Measurements from ENCODE around the gene PCDHGB5. TPM values are rescaled to one million over a fixed set of nuclear protein-coding genes. Genes with fewer than 3 reads are reported as not detected.
"Not testable (repeated sequence)": the region's sequence is repeated elsewhere in the genome, so short reads cannot be mapped to it uniquely, and the experiment has no call there.

PCDHGB5 gene
- total RNA-seq, 1 donor from 2014 or later, result 3.7 TPM

GRCh38 chr5:141417494-141418172 is 19.9 kb downstream of the PCDHGB5 start, which contains the start of gene PCDHGB7:
TSS of gene PCDHGB7 (plus strand) at chr5:141417677. CDS start at chr5:141417860, 183 bp downstream.
- not testable (repeated sequence) for H3K27ac ChIP-seq
- peak within 1 kb of the TSS; percentile 77 for H3K4me2 ChIP-seq

GRCh38 chr5:141419074-141419880 is 21.5 kb downstream of the PCDHGB5 start:
- Mint-ChIP-seq H3K4me3 (no peak overlapping the region), H3K27me3 (ENCODE audit: insufficient read depth, low read depth) (peaks cover 19% of the 10 kb centered on the region), H3K36me3 (peaks cover 74% of the 10 kb centered on the region), H3K4me1 (peaks cover 4% of the 10 kb centered on the region), H3K9me3 (peaks cover 85% of the 10 kb centered on the region), H3K27ac (no peak overlapping the region)
- no peaks in the 10 kb centered on the region for H3K27me3 ChIP-seq
- H3K36me3 ChIP-seq, result peaks cover 35% of the 10 kb centered on the region
- H3K4me2 ChIP-seq, result no peak overlapping the region
- peaks cover 44% of the 10 kb centered on the region for H3F3A ChIP-seq (ENCODE audit: low read depth)
- H3K27ac ChIP-seq, result no peak overlapping the region
- DNase-seq (ENCODE audit: low spot score), result no peak
- no peak overlapping the region for H3K9ac ChIP-seq
- H4K20me1 ChIP-seq (ENCODE audit: low read depth), result no peaks in the 10 kb centered on the region
- no peak overlapping the region for H3K4me3 ChIP-seq
- peaks cover 11% of the 10 kb centered on the region for H3K79me2 ChIP-seq (ENCODE audit: low read depth)
- H3K4me1 ChIP-seq, result no peaks in the 10 kb centered on the region
- TF ChIP-seq CTCF (IDR thresholded peaks at IDR 0.05) (no peak), EZH2 (IDR thresholded peaks at IDR 0.05) (no peak)
- no peak overlapping the region for H2AFZ ChIP-seq (replicated peaks)
- H3K9me3 ChIP-seq (ENCODE audit: low read depth), result peaks cover 64% of the 10 kb centered on the region

More at GRCh38 chr5:141417494-141418172, 19.9 kb downstream of the PCDHGB5 start, which contains the start of gene PCDHGB7:
- DNase-seq (ENCODE audit: low spot score), result peak; percentile 92
- H3K36me3 ChIP-seq, result peaks cover 30% of the 10 kb centered on the region
- peak within 1 kb of the TSS; percentile 80 for H3K4me3 Mint-ChIP-seq
- H3K4me1 Mint-ChIP-seq; H3K27me3 ChIP-seq; H3K79me2 ChIP-seq (ENCODE audit: low read depth); H3K27ac Mint-ChIP-seq; H4K20me1 ChIP-seq (ENCODE audit: low read depth); H3K9ac ChIP-seq; H3K4me1 ChIP-seq: not testable (repeated sequence)
- H2AFZ ChIP-seq (replicated peaks), result peak within 1 kb of the TSS; percentile 80
- peak; percentile 76 for TF ChIP-seq CTCF (IDR thresholded peaks at IDR 0.05)
- peaks cover 90% of the 10 kb centered on the region for H3K9me3 Mint-ChIP-seq
- peak within 1 kb of the TSS; percentile 50 for H3K4me3 ChIP-seq
- peaks cover 18% of the 10 kb centered on the region for H3K27me3 Mint-ChIP-seq (ENCODE audit: insufficient read depth, low read depth)
- peaks cover 79% of the 10 kb centered on the region for H3K36me3 Mint-ChIP-seq
- peaks cover 57% of the 10 kb centered on the region for H3K9me3 ChIP-seq (ENCODE audit: low read depth)
- peaks cover 43% of the 10 kb centered on the region for H3F3A ChIP-seq (ENCODE audit: low read depth)

GRCh38 chr5:141420855-141421488 is 23.2 kb downstream of the PCDHGB5 start, which contains the start of gene PCDHGA11:
TSS of gene PCDHGA11 (plus strand) at chr5:141421051. CDS start at chr5:141421228, 177 bp downstream.
- H4K20me1 ChIP-seq (ENCODE audit: low read depth), result no peaks in the 10 kb centered on the region
- no peak within 1 kb of the TSS for H3K27ac ChIP-seq
- H3K27me3 ChIP-seq, result no peaks in the 10 kb centered on the region
- H3K9me3 Mint-ChIP-seq, result peaks cover 87% of the 10 kb centered on the region
- peaks cover 16% of the 10 kb centered on the region for H3K79me2 ChIP-seq (ENCODE audit: low read depth)
- no peak within 1 kb of the TSS for H3K9ac ChIP-seq
- no peaks in the 10 kb centered on the region for H3K4me1 ChIP-seq
- H3K4me1 Mint-ChIP-seq, result peaks cover 4% of the 10 kb centered on the region
- DNase-seq (ENCODE audit: low spot score), result peak; percentile 57
- H3K36me3 Mint-ChIP-seq, result peaks cover 78% of the 10 kb centered on the region
- H3K9me3 ChIP-seq (ENCODE audit: low read depth), result peaks cover 77% of the 10 kb centered on the region
- peaks cover 17% of the 10 kb centered on the region for H3K27me3 Mint-ChIP-seq (ENCODE audit: insufficient read depth, low read depth)
- peak within 1 kb of the TSS; percentile 36 for H3K4me2 ChIP-seq
- no peak for TF ChIP-seq EZH2phosphoT487 (IDR thresholded peaks at IDR 0.05)
- peak; percentile 45 for TF ChIP-seq CTCF (IDR thresholded peaks at IDR 0.05)
- H3F3A ChIP-seq (ENCODE audit: low read depth), result peaks cover 44% of the 10 kb centered on the region
- peaks cover 52% of the 10 kb centered on the region for H3K36me3 ChIP-seq
- no peak within 1 kb of the TSS for H3K4me3 Mint-ChIP-seq
- peak within 1 kb of the TSS; percentile 38 for H3K4me3 ChIP-seq
- H3K27ac Mint-ChIP-seq, result no peak within 1 kb of the TSS
- no peak within 1 kb of the TSS for H2AFZ ChIP-seq (replicated peaks)

All from neural progenitor cell (in vitro differentiated cells).